Fibroblast of lung (primary cell): ENCODE data around the gene PARP2.

Experiments used
- EZH2 ChIP-seq: IDR thresholded peaks from 2 replicates; pipeline ENCODE4 v1.5.1; 2012; ENCODE audit warnings: low read length, control low read depth, mild to moderate bottlenecking; ENCODE audit errors: missing control alignments
- TF ChIP-seq, protein P1 (sequence below), 2 donors: IDR thresholded peaks in 1 of 2; conservative IDR thresholded peaks in 1 of 2; 1 replicate in 1 of 2; 2 replicates in 1 of 2; pipeline ENCODE4 v1.5.1; 2011 to 2012; ENCODE audit warnings: low read length in 2 of 2, control low read depth in 1 of 2, inconsistent platforms in 1 of 2, low read depth in 1 of 2, mild to moderate bottlenecking in 1 of 2

- TF ChIP-seq, protein P1, sequence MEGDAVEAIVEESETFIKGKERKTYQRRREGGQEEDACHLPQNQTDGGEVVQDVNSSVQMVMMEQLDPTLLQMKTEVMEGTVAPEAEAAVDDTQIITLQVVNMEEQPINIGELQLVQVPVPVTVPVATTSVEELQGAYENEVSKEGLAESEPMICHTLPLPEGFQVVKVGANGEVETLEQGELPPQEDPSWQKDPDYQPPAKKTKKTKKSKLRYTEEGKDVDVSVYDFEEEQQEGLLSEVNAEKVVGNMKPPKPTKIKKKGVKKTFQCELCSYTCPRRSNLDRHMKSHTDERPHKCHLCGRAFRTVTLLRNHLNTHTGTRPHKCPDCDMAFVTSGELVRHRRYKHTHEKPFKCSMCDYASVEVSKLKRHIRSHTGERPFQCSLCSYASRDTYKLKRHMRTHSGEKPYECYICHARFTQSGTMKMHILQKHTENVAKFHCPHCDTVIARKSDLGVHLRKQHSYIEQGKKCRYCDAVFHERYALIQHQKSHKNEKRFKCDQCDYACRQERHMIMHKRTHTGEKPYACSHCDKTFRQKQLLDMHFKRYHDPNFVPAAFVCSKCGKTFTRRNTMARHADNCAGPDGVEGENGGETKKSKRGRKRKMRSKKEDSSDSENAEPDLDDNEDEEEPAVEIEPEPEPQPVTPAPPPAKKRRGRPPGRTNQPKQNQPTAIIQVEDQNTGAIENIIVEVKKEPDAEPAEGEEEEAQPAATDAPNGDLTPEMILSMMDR (conservative IDR thresholded peaks at IDR 0.05 in 1 of 2, IDR thresholded peaks at IDR 0.05 in 1 of 2; ENCODE audit: low read depth in 1 of 2, low read length in 2 of 2), result no peak
- no peak for TF ChIP-seq EZH2
These were observed 48.1 kb downstream of the PARP2 start for GRCh38 chr14:20391505-20391904.
